HG02870 (cell line): ENCODE results near the gene NR3C2.

Experiments
- ATAC-seq: cut with Tn5 transposase; IDR thresholded peaks from one replicate; pipeline ENCODE4 v1.9.1; 2021; ENCODE audit warnings: mild to moderate bottlenecking, moderate library complexity; ENCODE audit not compliant: unreplicated experiment

NR3C2 gene

GRCh38 chr4:148435654-148436406 is 6.4 kb downstream of the NR3C2 start:
- no peak for ATAC-seq

GRCh38 chr4:148434075-148434773 is 8.0 kb downstream of the NR3C2 start:
- no peak for ATAC-seq

- ATAC-seq: no peak
These were observed 10.8 kb downstream of the NR3C2 start for GRCh38 chr4:148431401-148431800.

- ATAC-seq: no peak
These were observed 11.4 kb downstream of the NR3C2 start for GRCh38 chr4:148430854-148431253.

DNA sequence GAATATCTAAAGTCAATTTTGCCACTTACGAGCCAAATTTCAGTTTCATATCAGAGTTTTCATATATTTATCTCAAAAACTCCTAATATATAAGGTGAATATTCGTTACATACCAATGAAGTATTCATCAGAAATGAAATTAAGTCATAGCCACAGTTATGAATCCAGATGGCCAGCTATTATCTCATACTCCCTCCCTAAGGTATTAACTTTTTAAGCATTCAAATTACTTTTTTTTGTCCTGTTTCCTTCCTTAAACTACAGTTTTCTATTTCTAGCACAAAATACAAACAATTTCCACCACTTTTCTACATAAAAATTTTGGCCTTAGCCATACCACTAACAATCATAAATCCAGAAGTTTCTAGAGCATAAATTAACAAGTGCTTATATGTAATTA is 13.0 kb downstream of the NR3C2 start:
- ATAC-seq: no peak

GRCh38 chr4:148426643-148427042 is 15.6 kb downstream of the NR3C2 start:
- no peak for ATAC-seq

GRCh38 chr4:148425327-148426110 is 16.7 kb downstream of the NR3C2 start:
- ATAC-seq: no peak

- ATAC-seq: no peak
These were observed 21.8 kb downstream of the NR3C2 start for GRCh38 chr4:148420397-148420796.

DNA sequence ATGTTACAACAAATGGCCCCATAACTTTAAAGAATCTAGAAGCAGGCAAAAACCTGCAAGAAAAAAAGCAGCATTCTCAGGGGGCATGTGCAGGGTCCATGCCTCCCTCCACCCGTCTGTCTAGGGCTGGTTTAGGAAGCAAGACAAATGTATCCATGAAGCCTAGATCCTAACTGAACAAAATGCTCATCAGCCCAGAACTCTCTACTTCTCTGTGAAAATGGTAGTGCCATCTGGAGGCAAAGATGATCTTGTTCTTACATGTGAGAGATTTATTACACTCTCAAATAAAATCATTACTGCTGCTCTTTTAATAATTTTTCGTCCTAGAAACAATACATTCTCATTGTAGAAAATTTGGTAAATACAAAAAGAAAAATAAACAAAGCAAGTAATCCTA is 26.7 kb downstream of the NR3C2 start:
- no peak for ATAC-seq

DNA sequence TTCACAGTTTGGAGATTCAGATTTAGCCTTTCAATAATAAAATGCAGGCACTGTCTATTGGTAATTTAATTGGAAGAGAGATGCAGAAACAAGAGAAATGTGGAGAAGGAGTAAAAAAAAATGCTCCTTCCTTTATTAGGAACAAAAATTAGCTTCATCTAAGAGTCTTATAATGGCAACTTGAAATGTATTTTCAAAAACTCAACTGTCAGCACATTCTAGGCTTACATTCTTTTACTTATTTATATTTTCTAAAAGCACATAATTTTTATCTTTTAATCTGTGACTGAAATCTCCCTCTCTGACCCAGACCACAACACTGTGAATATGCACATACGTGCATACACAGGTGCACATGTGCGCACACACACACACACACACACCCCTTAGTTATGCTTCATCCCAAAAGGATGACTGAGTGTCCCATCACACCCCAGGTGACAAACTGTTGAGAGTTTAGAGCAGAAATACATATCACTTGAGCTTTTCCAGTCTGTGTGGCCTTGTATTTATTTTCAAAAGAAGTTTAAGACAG is 29.7 kb downstream of the NR3C2 start:
- ATAC-seq: no peak

DNA sequence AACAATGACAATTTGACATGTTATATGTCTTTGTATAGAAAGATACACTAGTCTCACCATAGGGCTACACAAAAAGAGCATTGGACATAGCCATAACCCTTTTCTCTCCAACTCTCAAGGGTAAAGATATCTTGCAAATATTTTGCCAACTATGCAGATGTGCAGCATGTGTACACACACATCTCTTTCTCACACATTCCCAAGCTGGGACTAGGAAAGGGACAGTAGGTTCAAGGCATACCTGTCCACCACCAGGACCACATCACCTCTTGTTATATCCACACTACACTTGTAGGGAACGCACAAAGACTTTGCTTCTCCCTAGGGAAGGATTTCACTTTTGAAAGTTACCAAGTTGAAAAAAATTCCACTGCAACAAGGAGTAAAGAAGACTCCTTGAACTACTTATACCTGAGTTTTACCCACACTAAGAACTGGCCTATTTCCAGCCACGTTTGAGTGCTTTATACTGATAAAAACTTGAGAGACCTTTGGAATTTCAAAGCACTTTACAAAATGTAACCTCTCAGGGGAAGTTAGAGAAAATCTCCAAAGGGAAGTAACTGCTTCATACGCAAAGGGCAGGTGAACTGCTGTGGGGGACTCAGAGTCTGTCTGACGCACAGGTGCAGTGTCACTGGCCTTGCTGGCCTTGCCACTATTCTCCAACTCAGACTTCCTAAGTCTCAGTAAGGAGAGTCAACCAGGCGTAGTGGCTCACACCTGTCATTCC is 36.9 kb downstream of the NR3C2 start:
- ATAC-seq: no peak

GRCh38 chr4:148398988-148399387 is 43.2 kb downstream of the NR3C2 start:
- ATAC-seq: no peak

GRCh38 chr4:148397771-148398170 is 44.4 kb downstream of the NR3C2 start:
- no peak for ATAC-seq

GRCh38 chr4:148396986-148397673 is 45.1 kb downstream of the NR3C2 start:
- no peak for ATAC-seq

GRCh38 chr4:148395771-148396170 is 46.4 kb downstream of the NR3C2 start:
- no peak for ATAC-seq

- ATAC-seq: no peak
These were observed 51.2 kb downstream of the NR3C2 start for GRCh38 chr4:148391056-148391455.

DNA sequence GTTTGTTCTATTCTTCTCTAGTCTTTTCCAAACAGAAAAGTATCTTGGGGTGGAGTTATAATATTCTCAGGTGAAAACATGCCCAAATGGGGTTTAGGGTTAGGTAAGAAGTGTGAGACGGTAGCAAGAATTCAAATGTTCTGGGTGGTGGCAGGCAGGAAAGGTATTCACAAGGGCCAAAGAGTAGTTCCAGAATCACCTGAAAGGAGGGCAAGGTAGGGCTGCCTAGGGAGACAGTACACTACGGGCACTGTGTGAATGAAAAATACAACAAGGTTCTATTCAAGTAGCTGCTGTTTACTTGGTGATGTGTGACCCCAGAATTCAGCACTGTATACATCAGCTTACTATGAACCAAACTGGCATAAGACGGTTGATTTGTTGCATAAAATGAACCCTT is 51.9 kb downstream of the NR3C2 start:
- no peak for ATAC-seq

- ATAC-seq: no peak
These were observed 61.9 kb downstream of the NR3C2 start for GRCh38 chr4:148380291-148380690.

DNA sequence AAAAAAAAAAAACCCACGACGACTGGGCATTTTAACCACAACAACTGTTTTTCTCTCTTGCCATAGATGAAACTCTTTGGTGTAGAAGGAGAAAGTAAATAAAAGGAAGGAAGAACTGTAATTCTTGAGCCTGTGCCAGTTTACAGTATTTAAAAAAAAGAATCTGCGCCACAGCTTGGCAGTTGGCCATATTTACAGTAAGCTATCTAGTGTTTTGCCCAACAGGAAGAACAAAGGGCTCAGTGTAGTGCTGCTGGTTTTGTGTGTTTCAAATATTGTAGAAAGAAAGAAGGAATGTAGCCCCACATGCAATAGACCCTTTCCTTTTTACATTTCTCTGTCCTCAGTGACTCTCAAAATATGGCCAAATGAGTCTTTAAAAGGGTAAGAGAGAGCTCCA is 66.1 kb downstream of the NR3C2 start:
- no peak for ATAC-seq

DNA sequence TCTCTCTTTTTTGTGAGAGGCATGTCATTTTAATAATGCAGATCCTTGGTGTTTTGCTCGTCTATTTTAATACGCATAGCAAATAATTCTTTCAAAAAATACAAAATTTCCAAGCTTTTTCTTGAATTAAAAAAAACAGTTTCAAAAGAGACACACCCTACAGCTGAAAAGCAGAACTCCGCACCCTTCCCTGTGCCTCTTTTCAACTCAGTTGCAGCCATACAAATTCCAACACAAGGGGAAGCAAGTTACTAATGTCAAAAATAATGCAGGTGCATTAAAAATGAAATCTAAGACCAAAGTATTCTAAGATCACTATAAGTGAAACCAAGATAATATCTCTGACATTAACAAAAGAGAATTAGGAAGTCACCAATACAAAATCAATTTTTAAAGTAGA is 66.6 kb downstream of the NR3C2 start:
- ATAC-seq: no peak
